ENCODE results near the gene RECK. TPM values are rescaled to one million over a fixed set of nuclear protein-coding genes. Genes with fewer than 3 reads are reported as not detected.
A peak's percentile ranks its signal among the peaks of the same experiment; 100 is the strongest.

Gene RECK
- total RNA-seq, 4 donors from 2014 or later, result 15.6 to 24.1 (median 18.7) TPM

- TF ChIP-seq POLR2A (IDR thresholded peaks at IDR 0.05) (no peak), EP300 (IDR thresholded peaks at IDR 0.05) (no peak), CTCF (IDR thresholded peaks at IDR 0.05) (no peak)
- WGBS, 2 donors, result 61 to 73% methylated on average over 6 of the region's 6 CpGs
- H3K27ac ChIP-seq, result no peak overlapping the region
Measured at GRCh38 chr9:36018891-36019720, 17.6 kb upstream of the RECK start.

GRCh38 chr9:36021968-36022367 is 14.7 kb upstream of the RECK start:
- WGBS, 2 donors, result 90 to 95% methylated on average over 1 of the region's 1 CpG

More at GRCh38 chr9:36018891-36019720, 17.6 kb upstream of the RECK start:
- DNase-seq (ENCODE audit: low spot score in 2 of 2), result no peak
- no peaks in the 10 kb centered on the region for H3K27me3 ChIP-seq
- H3K36me3 ChIP-seq, result no peaks in the 10 kb centered on the region
- no peaks in the 10 kb centered on the region for H3K4me1 ChIP-seq
- no peaks in the 10 kb centered on the region for H3K9me3 ChIP-seq
- no peak overlapping the region for H3K4me3 ChIP-seq

GRCh38 chr9:36023260-36024048 is 13.3 kb upstream of the RECK start:
- H3K27me3 ChIP-seq, result no peaks in the 10 kb centered on the region
- WGBS, 2 donors, result 54 to 55% methylated on average over 13 of the region's 13 CpGs
- H3K9me3 ChIP-seq, result no peaks in the 10 kb centered on the region
- no peak overlapping the region for H3K4me3 ChIP-seq
- no peaks in the 10 kb centered on the region for H3K4me1 ChIP-seq
- H3K27ac ChIP-seq, result no peak overlapping the region
- TF ChIP-seq POLR2A (IDR thresholded peaks at IDR 0.05) (no peak), EP300 (IDR thresholded peaks at IDR 0.05) (no peak), CTCF (IDR thresholded peaks at IDR 0.05) (peak; percentile 51 to 68 (median 65))
- H3K36me3 ChIP-seq, result no peaks in the 10 kb centered on the region
- peak; percentile 35 to 54 for DNase-seq (ENCODE audit: low spot score in 2 of 2)

More at GRCh38 chr9:36021968-36022367, 14.7 kb upstream of the RECK start:
- TF ChIP-seq CTCF (IDR thresholded peaks at IDR 0.05) (no peak), EP300 (IDR thresholded peaks at IDR 0.05) (no peak), POLR2A (IDR thresholded peaks at IDR 0.05) (no peak)
- no peak overlapping the region for H3K4me3 ChIP-seq
- H3K9me3 ChIP-seq, result no peaks in the 10 kb centered on the region
- DNase-seq (ENCODE audit: low spot score in 2 of 2), result no peak
- H3K27me3 ChIP-seq, result no peaks in the 10 kb centered on the region
- H3K27ac ChIP-seq, result no peak overlapping the region
- H3K36me3 ChIP-seq, result no peaks in the 10 kb centered on the region
- H3K4me1 ChIP-seq, result no peaks in the 10 kb centered on the region

- no peaks in the 10 kb centered on the region for H3K9me3 ChIP-seq
- no peak for DNase-seq (ENCODE audit: low spot score in 2 of 2)
- H3K4me3 ChIP-seq, result no peak overlapping the region
- TF ChIP-seq EP300 (IDR thresholded peaks at IDR 0.05), result no peak
- no peak for TF ChIP-seq POLR2A (IDR thresholded peaks at IDR 0.05)
- no peak for TF ChIP-seq CTCF (IDR thresholded peaks at IDR 0.05)
- H3K27ac ChIP-seq, result no peak overlapping the region
- WGBS, 2 donors, result 89 to 90% methylated on average over 2 of the region's 2 CpGs
- no peaks in the 10 kb centered on the region for H3K36me3 ChIP-seq
- H3K4me1 ChIP-seq, result peaks cover 0 to 20% (median 3%) of the 10 kb centered on the region in 4 donors
- no peaks in the 10 kb centered on the region for H3K27me3 ChIP-seq
Measured at GRCh38 chr9:36025746-36026145, 11.0 kb upstream of the RECK start.

GRCh38 chr9:36029202-36029601 is 7.5 kb upstream of the RECK start:
- H3K4me1 ChIP-seq, result peaks cover 0 to 21% (median 3%) of the 10 kb centered on the region in 4 donors
- peak overlapping the region; percentile 22 to 82 (median 50) for H3K27ac ChIP-seq
- H3K9me3 ChIP-seq, result no peaks in the 10 kb centered on the region
- WGBS, 2 donors, result 70 to 75% methylated on average over 1 of the region's 1 CpG
- DNase-seq (ENCODE audit: low spot score in 2 of 2), result no peak
- H3K4me3 ChIP-seq, result no peak overlapping the region
- H3K27me3 ChIP-seq, result no peaks in the 10 kb centered on the region
- TF ChIP-seq EP300 (IDR thresholded peaks at IDR 0.05) (no peak), CTCF (IDR thresholded peaks at IDR 0.05) (no peak), POLR2A (IDR thresholded peaks at IDR 0.05) (no peak)
- no peaks in the 10 kb centered on the region for H3K36me3 ChIP-seq

Data from tibial nerve (tissue), 4 donors.